ENCODE measurements around the gene RBMS3.
"Not testable (repeated sequence)": the region's sequence is repeated elsewhere in the genome, so short reads cannot be mapped to it uniquely, and the experiment has no call there.

The RBMS3 gene

DNA sequence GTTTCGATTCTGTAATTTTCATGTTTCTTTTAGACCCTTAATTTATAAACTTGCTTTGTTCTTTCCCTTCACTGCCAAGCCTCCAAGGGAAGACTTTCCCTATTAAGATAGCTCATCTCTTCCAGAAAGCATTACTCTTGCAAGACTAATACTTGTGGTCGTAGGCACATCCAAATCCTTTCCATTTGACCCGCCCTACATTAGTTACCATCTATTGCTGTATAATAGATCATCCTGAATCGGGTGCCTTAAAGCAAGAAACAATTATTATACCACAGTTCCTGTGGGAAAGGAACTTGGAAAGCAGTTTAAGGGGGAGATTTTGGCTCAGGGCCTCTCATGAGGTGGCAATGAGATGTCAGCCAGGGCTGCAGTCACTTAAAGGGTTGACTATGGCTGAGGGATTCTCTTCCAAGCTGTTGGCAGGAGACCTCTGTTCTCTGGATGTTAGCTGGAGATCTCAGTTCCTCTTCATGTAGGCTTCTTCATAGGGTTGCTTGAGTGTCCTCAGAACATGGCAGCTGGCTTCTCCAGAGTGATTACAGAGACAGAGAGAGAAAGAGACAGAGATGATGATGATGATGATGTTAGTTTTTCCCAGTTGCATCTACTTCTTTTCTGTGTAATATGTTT lies 755.2 kb downstream of the RBMS3 start:
- no peak for DNase-seq (ENCODE audit: extremely low spot score)
- no peak for TF ChIP-seq FOXA1 (IDR thresholded peaks at IDR 0.05)
- TF ChIP-seq NFRKB (IDR thresholded peaks at IDR 0.05), result no peak
- no peak for TF ChIP-seq ZNF384 (IDR thresholded peaks at IDR 0.05)
- no peak for TF ChIP-seq HDGF (IDR thresholded peaks at IDR 0.05; ENCODE audit: borderline replicate concordance)
- no peak for TF ChIP-seq L3MBTL2 (conservative IDR thresholded peaks at IDR 0.05)
- TF ChIP-seq SUZ12 (IDR thresholded peaks at IDR 0.05), result no peak
- no peak for TF ChIP-seq ARNT (IDR thresholded peaks at IDR 0.05)
- TF ChIP-seq FOXM1 (IDR thresholded peaks at IDR 0.05; ENCODE audit: borderline replicate concordance), result no peak
- no peak for TF ChIP-seq ELF4 (IDR thresholded peaks at IDR 0.05)
- no peak for TF ChIP-seq TARDBP (IDR thresholded peaks at IDR 0.05)
- TF ChIP-seq, protein P1, sequence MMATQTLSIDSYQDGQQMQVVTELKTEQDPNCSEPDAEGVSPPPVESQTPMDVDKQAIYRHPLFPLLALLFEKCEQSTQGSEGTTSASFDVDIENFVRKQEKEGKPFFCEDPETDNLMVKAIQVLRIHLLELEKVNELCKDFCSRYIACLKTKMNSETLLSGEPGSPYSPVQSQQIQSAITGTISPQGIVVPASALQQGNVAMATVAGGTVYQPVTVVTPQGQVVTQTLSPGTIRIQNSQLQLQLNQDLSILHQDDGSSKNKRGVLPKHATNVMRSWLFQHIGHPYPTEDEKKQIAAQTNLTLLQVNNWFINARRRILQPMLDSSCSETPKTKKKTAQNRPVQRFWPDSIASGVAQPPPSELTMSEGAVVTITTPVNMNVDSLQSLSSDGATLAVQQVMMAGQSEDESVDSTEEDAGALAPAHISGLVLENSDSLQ (IDR thresholded peaks at IDR 0.05), result no peak
- TF ChIP-seq LEF1 (IDR thresholded peaks at IDR 0.05; ENCODE audit: borderline replicate concordance), result no peak
- no peak for TF ChIP-seq SP1 (IDR thresholded peaks at IDR 0.05)
- TF ChIP-seq CTBP1 (IDR thresholded peaks at IDR 0.05; ENCODE audit: borderline replicate concordance), result no peak
- TF ChIP-seq BHLHE40 (IDR thresholded peaks at IDR 0.05; ENCODE audit: borderline replicate concordance), result no peak
- TF ChIP-seq FOXK2 (IDR thresholded peaks at IDR 0.05), result no peak
- ChIA-PET CTCF (no interaction called here), POLR2A (no interaction called here)

DNA sequence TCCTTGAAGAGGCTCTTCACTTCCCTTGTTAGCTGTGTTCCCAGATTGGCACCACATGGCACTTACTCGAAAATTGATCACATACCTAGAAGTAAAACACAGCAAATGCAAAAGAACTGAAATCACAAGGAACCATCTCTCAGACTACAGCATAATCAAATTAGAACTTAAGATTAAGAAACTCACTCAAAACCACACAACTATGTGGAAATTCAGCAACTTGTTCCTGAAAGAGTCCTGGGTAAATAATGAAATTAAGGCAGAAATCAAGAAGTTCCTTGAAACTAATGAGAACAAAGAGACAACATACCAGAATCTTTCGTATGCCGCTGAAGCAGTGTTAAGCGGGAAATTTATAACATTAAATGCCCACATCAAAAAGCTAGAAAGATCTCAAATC lies 759.3 kb downstream of the RBMS3 start:
- ChIA-PET CTCF (interaction anchor here (0.6 kb wide), 1 partner anchor 156 kb away, joined by 3 read pairs; no protein-coding TSS in a partner anchor), POLR2A (no interaction called here)
- DNase-seq (ENCODE audit: extremely low spot score), result no peak

DNA sequence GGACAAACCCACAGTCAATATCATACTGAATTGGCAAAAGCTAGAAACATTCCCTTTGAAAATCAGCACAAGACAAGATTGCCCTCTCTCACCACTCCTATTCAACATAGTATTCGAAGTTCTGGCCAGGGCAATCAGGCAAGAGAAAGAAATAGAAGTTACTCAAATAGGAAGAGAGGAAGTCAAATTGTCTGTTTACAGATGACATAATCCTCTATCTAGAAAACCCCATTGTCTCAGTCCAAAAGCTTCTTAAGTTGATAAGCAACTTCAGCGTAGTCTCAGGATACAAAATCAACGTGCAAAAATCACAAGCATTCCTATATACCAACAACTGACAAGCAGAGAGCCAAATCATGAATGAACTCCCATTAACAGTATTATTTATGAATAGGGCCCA lies 760.6 kb downstream of the RBMS3 start:
- CTCF ChIA-PET, result interaction anchor here (1.0 to 2.5 kb wide), 3 partner anchors 8 to 373 kb away, joined by 3 to 12 read pairs (median 3); no protein-coding TSS in a partner anchor

More for the DNA sequence above, 759.3 kb downstream of the RBMS3 start:
- TF ChIP-seq ARNT (IDR thresholded peaks at IDR 0.05), result no peak
- TF ChIP-seq FOXA1 (IDR thresholded peaks at IDR 0.05), result no peak
- TF ChIP-seq SP1 (IDR thresholded peaks at IDR 0.05), result no peak

DNA sequence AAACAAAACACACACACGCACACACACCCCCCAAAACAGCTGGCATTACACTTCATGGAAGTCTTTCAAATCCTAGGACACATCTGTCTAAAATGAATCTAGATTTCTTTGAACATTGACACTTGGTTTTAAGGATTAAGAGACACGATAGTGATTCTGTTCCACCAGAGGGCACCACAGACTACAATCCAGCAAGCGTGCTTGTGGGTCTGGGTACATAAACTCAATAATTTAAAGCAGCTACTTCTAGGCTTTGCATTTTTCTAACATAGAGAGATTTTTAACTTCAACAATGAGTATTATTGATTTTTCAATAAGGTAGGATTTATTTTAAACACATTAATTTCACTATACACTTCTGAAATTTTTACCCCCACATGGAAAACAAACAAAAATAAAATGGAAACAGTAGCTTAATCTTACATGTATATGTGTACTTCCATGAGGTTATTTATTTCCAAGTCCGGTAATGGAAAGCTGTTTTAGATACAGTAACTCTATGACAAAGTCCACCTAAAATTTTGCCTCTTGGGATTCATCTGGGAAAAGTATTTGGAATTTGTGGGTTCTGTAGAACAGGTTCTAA lies 761.5 kb downstream of the RBMS3 start:
- ChIA-PET CTCF (interaction anchor here (0.6 to 2.5 kb wide), 12 partner anchors 9 to 1166 kb away, joined by 3 to 26 read pairs (median 3); no protein-coding TSS in a partner anchor), POLR2A (interaction anchor here (0.6 kb wide), 1 partner anchor 155 kb away, joined by 4 read pairs; no protein-coding TSS in a partner anchor)
- DNase-seq (ENCODE audit: extremely low spot score), result peak; percentile 55
- TF ChIP-seq TARDBP (IDR thresholded peaks at IDR 0.05), result no peak
- no peak for TF ChIP-seq ZNF384 (IDR thresholded peaks at IDR 0.05)
- TF ChIP-seq LEF1 (IDR thresholded peaks at IDR 0.05; ENCODE audit: borderline replicate concordance), result no peak
- no peak for TF ChIP-seq SP1 (IDR thresholded peaks at IDR 0.05)

More for the DNA sequence above, 760.6 kb downstream of the RBMS3 start:
- DNase-seq (ENCODE audit: extremely low spot score); POLR2A ChIA-PET: not testable (repeated sequence)

DNA sequence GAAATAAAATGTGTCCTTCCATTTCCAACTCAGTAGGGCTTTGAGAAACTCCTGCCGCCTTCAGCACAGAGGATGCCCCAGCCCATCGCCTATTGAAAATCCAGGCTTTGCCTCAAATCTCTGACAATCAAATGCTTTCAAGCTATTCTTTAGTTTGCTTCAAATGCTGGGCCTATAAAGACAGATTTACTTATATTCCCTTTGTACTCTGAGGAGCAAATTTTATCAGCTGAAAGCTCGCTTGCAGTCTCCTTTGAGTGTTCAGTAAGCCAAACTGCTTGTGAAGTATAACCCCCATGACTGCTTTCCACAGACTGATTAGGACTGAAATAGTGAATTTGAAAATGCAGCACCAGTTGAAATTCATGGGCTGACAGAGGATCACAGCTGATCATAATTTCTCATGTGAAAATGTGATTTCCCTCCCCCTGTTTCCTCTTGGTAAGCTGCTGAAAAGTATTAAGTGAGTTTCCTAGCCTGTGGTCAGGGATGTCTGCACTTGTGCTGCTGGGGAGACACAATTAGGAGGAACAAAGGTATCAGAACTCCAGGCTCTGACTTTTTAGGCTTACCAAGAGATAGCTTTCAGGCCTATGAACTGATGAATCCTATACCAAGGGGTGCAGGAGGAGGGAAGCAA lies 762.2 kb downstream of the RBMS3 start:
- ChIA-PET CTCF (interaction anchor here (0.6 to 2.5 kb wide), 12 partner anchors 10 to 1166 kb away, joined by 3 to 26 read pairs (median 3); no protein-coding TSS in a partner anchor), POLR2A (interaction anchor here (0.6 kb wide), 1 partner anchor 155 kb away, joined by 4 read pairs; no protein-coding TSS in a partner anchor)
- no peak for DNase-seq (ENCODE audit: extremely low spot score)
- TF ChIP-seq ELF4 (IDR thresholded peaks at IDR 0.05) (no peak), L3MBTL2 (conservative IDR thresholded peaks at IDR 0.05) (no peak), ZNF384 (IDR thresholded peaks at IDR 0.05) (no peak), SP1 (IDR thresholded peaks at IDR 0.05) (no peak), LEF1 (IDR thresholded peaks at IDR 0.05; ENCODE audit: borderline replicate concordance) (no peak), FOXK2 (IDR thresholded peaks at IDR 0.05) (no peak), FOXM1 (IDR thresholded peaks at IDR 0.05; ENCODE audit: borderline replicate concordance) (no peak), ARNT (IDR thresholded peaks at IDR 0.05) (no peak), HDGF (IDR thresholded peaks at IDR 0.05; ENCODE audit: borderline replicate concordance) (no peak), CTBP1 (IDR thresholded peaks at IDR 0.05; ENCODE audit: borderline replicate concordance) (no peak), TARDBP (IDR thresholded peaks at IDR 0.05) (no peak), BHLHE40 (IDR thresholded peaks at IDR 0.05; ENCODE audit: borderline replicate concordance) (no peak), FOXA1 (IDR thresholded peaks at IDR 0.05) (no peak), SUZ12 (IDR thresholded peaks at IDR 0.05) (no peak), NFRKB (IDR thresholded peaks at IDR 0.05) (no peak)
- TF ChIP-seq, protein P1 (IDR thresholded peaks at IDR 0.05), result no peak

DNA sequence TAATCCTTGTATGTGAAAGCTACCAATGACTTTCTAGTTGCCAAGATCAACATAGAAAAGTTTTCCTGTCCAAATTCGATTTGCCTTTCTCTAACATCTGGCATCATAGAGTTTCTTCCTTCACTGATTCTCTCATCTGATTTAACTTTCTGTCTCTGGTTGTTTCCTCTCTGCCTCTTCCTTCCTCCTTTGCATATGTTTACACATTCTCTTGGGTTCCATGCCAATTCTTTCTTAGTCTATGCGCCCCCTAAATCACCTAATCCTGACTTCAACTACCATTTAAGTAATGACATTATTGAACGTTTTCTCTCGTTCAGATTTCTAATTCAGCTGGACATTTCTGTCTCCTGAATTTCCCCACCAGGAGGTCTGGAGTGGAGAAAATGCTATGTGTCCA lies 763.6 kb downstream of the RBMS3 start:
- ChIA-PET POLR2A (no interaction called here), CTCF (interaction anchor here (0.7 kb wide), 1 partner anchor 143 kb away, joined by 3 read pairs; no protein-coding TSS in a partner anchor)
- TF ChIP-seq NFRKB (IDR thresholded peaks at IDR 0.05) (no peak), ZNF384 (IDR thresholded peaks at IDR 0.05) (no peak), CTBP1 (IDR thresholded peaks at IDR 0.05; ENCODE audit: borderline replicate concordance) (no peak), LEF1 (IDR thresholded peaks at IDR 0.05; ENCODE audit: borderline replicate concordance) (no peak), BHLHE40 (IDR thresholded peaks at IDR 0.05; ENCODE audit: borderline replicate concordance) (no peak), FOXK2 (IDR thresholded peaks at IDR 0.05) (no peak), FOXA1 (IDR thresholded peaks at IDR 0.05) (no peak), L3MBTL2 (conservative IDR thresholded peaks at IDR 0.05) (no peak), FOXM1 (IDR thresholded peaks at IDR 0.05; ENCODE audit: borderline replicate concordance) (no peak), SUZ12 (IDR thresholded peaks at IDR 0.05) (no peak), ELF4 (IDR thresholded peaks at IDR 0.05) (no peak), TARDBP (IDR thresholded peaks at IDR 0.05) (no peak), SP1 (IDR thresholded peaks at IDR 0.05) (no peak), HDGF (IDR thresholded peaks at IDR 0.05; ENCODE audit: borderline replicate concordance) (no peak), ARNT (IDR thresholded peaks at IDR 0.05) (no peak)
- TF ChIP-seq, protein P1 (IDR thresholded peaks at IDR 0.05), result no peak
- DNase-seq (ENCODE audit: extremely low spot score), result no peak

Measured in HEK293T (cell line).